ENCODE measurements around the gene TMEM43.

The TMEM43 gene

GRCh38 chr3:14138878-14139655, 14.2 kb downstream of the TMEM43 start:
- DNase-seq: no peak

- DNase-seq: no peak
Measured at GRCh38 chr3:14139771-14140170, 14.9 kb downstream of the TMEM43 start.

DNA sequence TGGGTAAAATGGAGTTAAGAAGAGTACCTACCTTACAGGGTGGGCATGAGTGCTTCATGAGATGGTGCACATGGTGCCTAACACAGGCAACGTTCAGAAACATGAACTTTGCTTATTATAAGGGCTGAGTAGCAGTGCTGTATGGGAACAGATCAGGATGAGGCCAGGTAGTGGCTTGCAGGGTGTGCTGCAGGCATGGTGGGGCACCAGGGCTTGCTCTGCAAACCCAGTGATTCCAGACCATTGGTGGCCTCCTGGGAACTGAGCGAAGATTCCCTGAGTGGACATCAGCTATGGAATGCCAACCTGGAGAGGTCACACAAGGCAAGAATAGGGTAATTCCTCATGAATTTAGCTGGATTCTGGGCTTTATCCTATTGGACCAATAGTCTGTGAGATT, 15.8 kb downstream of the TMEM43 start:
- DNase-seq: no peak

GRCh38 chr3:14141144-14141543, 16.3 kb downstream of the TMEM43 start:
- DNase-seq: no peak

GRCh38 chr3:14141602-14142341, 16.9 kb downstream of the TMEM43 start:
- no peak for DNase-seq

- DNase-seq: peak; percentile 51
Measured at GRCh38 chr3:14142567-14143270, 17.9 kb downstream of the TMEM43 start.

DNA sequence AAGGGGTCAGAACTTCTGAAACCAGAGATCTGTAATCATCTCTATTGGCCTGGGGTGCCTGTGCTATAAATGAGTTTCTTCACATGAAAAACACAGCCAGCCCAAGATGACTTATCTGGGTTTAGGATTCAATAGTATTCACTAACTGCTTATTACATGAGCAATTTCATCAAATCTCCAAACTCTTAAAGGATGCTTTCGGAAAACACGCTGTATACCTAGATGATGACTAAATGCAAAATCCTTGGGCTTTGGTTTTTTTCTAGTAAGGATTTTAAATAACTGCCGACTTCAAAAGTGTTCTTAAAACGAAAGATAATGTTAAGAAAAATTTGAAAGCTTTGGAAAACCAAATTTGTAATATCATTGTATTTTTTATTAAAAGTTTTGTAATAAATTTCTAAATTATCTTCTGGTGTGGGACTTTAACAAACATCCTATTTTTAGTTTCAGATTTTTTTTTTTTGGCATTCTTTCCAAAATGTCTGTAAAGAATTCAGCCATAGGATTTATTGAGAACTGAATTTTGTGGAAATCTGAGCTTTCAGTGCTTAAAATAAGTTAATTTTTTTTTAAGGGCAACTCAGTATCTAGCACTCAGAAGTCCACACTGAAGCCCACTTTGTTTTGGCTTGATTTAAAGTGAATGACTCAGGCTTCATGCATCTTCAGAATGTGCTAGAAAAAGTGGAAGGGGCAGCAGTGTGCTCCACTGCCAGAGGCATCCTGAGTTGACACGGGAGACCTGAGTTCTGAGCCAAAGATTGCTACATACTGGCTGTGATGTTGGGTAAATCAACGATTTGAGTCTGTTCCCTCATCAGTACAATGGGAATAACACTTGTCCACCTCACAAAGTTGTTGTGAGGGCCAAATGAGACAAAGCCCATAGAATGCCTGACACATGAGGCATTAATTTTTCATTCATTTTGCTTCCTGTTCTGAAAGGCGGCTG, 18.7 kb downstream of the TMEM43 start:
- no peak for DNase-seq

DNA sequence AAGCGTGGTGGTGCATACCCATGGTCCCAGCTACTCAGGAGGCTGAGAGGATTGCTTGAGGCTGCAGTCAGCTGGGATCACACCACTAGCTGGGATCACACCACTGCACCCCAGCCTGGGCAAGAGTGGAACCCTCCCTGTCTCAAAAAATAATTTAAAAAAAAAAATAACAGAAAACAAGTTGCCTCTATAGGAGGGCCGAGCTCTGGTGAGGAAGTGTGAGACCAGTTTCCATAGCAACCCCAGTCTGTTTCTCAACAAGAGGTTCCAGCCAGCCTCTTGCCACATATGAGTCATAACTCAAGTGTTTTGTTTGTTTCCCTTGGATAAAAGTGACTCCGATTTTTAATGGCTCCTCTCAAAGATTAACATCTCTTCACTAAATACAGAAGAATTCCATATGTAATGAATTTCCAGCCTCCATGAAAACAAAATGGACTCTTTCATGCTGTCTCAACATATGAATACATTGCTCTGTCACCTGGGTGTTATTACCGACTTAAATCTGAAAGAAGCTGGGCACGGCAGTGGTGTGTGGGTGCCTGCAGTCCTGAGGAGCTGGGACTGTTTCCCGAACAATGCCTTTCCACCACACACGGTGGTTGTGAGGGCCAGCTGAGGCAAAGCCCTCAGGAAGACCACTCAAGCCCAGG, 19.7 kb downstream of the TMEM43 start:
- DNase-seq: peak; percentile 58

DNA sequence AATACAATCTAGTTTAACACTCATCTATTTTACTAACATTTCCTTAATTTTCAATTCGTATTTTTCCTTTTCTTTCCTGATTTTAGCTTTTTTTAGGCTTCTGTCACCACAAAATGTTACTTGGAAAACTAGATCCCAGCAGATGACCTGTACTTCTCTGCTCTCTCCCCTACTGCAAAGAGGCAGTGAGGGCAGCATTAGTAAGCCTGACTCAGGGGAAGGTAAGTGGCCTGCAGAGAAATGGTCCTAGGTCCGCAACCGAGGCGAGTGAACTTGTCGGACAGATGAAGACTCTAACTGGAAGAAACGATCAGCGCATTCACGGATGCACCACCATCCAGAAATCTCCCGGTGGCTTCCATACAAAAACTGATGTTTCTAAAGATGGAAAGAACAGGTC, 20.4 kb downstream of the TMEM43 start:
- DNase-seq: no peak

DNA sequence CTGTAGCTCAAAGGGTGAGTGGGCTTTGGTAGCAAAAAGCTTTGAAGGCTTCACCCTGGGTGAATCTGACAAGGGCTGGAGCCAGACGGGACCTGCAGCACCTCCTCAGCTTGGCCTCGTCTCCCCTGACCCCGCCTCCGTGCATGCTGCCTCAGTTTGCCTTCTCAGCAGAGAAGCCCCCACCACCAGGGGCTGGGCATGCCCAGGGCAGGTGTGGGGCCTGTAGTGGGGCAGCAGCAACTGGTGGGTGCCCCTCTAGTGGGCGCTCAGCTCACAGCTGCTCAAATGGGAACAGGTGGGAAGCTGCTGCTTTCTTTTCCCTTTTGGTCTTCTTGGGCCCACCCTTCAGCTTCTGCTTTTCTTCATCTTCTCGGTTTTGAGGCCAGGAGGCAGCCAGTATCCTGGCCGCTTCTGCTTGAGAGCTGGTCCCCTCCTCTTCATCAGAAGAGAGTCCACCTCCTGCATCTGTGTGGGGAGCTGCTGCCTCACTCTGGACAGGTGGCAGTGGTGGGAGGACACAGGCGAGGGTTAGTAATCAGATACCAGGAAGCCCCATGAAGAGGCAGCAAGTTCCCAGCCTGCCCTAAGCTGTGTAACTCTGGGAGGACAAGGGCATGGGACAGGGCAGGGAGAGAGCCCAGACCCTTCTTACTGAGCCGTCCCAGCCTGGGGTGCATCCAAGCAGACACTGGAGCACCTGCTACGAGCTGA, 21.0 kb downstream of the TMEM43 start:
- DNase-seq: no peak

GRCh38 chr3:14146381-14147065, 21.7 kb downstream of the TMEM43 start:
- no peak for DNase-seq

DNA sequence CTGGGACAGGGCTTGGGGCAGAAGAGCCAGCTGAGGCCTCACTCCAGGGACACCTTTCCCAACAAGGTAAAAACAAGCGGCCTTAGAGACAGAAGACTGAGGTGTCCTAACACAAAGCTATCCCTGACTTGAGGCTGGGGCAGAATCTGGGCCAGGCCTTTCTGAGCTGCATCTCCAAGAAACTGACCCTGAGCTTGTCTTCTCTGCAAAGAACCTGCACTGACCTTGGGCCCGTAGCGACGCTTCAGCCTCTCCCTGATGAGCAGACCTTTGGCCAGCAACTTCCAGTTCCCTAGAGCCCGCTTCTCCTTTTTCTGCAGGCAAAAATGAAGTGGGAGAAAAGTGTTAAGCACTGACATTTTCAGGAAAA, 22.2 kb downstream of the TMEM43 start:
- DNase-seq: no peak

DNA sequence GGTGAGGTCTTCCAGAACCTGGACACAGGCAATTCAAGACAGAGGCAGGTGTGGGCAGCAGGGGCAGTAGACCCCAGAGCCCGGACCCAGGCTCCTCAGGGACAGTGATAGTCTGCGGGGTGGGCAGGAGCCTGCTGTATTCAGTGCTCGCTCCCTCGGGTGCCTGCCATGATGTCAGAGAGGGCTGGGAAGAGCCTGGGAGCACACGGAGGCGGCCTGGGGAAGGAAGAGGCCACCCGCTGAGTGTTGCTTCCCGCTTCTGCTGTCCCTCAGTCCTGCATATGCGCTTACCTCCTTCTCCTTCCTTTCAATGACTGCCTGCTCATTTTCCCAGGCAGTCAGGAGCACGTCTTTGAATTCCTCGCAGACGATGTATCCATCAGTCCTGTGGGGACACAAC, 22.8 kb downstream of the TMEM43 start:
- DNase-seq: no peak

DNA sequence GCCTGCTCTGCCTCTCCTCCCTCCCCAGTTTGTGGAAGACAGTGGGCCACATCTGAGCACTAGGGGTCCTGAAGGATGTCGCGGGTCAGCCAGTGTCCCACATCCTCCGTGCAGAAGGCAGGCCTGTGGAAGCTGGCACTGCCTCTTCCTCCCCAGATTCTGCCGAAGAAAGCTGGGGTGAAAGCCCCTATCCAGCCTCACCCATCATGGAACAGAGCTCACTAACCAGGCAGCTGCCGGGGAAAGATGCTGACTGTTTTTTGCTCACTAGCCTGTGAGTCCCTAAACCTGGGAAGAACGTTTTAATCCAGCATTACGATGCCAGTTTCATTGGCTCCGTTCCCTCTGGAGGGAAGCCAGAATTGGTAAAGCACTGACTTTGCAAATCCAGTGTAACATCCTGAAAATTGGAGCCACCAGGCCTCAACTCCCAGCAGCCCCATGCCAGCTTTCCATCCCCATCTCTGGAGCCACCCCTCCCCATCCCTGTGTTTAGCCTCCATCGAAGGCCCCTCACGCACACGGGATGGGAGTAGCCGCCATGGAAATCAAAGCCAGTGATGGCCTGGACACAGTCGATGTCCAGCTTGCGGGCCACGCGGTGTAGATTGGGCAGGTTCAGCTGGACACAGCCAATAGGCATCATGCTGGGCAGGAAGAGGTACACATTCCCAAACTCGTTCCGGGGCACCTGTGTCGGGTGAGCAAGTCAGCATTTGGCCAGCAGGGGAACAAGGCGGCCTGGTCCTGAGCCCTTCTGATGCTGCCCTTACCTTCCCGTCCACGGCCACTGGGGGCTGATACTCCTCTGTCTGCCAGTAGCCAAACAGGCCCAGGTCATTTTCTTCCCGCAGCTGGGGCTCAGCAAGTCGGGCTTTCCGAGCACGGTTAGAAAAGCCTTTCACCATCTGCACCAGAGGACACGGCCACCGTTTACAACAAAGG, 23.5 kb downstream of the TMEM43 start:
- DNase-seq: no peak

DNA sequence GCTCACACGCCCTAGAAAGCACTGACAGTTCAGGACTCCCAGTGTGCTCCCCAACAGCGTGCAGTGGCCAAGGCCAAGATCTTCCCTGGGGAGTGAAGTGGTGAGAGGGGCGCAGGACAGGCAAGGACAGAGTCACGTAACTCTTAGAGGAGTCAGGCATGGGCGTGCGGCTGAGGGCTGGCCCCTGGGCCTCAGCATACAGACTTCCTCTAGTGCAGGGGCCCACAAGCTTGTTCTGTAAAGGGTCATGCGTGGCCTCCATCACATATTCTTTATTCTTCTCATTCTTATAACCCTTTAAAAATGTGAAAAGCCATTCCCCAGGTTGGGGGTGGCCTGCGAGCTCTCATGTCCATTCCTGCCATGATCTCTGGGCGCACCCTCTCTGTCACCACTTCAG, 25.2 kb downstream of the TMEM43 start:
- DNase-seq: no peak

DNA sequence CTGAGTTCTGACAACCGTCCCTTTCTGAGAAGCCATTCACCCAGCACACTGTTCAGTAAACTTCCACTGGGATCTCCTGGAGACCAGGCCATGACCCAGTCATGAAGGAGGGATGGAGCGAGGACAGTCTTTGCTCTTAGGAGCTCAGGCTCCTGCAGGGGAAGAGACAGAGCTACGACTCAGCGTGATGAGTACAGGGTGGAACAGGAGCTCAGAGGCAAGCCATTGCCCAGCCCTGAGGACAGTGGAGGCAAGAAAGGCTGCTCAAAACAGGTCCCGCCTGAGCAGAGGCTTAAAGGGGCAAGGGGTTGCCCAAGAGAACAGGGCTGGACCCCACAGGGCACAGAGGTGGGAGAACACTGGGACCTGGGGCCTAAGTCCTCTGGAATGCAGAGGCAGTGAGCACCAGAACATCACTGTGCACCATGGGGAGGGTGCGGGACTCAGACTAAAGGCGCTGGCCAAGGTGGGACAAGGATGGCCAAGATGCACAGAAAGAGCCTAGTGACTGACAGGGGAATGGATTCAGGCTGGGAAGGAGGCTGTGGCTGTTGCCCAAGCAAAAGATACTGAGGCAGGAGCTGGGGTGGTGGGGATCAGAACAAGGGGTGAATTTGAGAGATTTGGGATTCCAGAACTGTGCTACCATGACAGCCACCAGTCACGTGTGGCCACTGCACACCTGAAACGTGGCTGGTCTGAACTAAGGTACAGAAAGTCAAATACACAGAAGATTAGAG, 25.8 kb downstream of the TMEM43 start:
- DNase-seq: no peak

DNA sequence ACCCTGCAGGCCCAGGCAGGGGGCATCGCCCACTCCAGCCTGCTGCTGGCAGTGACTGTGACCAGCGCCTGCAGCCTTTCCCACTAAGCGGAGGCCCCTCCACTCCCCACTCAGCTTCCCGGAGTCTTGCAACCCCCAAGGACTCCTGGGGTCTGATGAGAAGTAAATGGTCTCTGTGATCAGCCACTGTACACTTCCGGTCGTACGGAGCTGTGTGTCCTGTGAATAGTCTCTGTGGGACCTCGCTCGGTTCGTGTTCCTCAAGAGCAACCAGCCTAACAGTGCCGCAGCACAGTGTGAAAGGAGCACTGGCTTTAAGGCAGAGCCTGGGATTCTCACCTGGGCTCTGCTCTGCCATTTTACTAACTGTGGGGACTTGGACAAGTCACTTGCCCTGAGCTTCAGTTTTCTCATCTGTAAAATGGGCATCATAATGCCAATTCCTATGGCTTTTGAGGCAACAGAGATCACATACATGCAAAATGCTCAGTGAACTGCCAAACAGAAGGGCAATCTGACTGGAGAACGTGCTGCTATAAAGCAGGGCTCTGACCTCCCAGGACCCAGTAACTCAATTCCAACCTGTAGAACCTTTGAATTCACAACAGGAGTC, 26.7 kb downstream of the TMEM43 start:
- DNase-seq: no peak

DNA sequence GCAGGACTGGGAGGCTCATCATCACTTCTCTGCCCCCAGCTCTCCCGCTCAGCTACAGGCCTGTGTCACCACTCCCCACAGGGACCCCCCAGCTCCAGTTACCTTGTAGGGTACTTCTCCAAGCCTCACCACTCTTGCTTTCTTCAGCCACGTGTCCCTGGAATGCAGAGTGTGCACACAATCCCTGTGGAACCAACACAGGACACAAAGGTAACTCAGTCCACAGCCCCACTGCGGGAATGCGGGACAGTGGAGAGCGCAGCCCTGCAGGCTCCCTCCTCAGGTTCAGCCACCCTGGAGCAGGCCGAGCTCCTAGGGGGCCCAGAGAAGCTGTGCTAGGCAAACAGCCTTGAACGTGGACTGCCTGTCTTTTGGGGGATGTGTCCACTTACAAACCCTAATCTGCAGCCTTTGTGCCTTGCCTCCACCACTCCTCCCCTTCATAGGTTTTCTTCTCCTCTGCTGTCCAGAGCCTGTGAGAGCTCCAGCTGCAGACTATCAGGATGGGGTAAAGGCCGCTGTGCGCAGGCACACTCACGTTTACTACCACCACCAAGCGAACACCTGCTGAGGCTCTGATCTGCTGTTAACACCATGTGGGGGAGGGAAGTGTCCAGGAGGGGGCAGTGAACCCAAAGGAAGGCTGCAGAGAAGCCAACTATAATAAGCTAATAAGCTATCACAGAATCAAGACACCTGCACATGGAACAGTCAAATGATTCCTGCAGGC, 27.5 kb downstream of the TMEM43 start:
- DNase-seq: no peak
